ENCODE results near the gene RELL2.

The RELL2 gene

DNA sequence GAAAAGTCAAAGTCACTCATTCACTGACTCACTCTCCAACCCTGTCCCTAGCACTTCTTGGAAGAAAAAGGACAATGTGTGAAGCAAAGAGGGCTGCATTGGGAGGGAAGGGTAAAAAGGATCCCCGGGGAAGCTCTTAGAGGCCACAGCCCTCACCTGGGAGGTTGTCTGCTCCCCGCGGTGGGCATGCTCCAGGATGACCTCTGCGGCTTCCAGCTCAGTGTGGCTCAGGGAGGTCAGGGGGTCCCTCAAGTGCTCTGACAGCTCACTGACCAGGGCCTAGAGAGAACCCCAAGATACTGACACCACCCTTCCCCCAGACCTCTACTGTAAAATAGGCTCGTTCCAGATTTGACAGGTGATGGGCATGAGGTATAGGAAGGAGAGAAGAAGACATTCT, 10.4 kb downstream of the RELL2 start:
- H3K9me3 Mint-ChIP-seq, result no peaks in the 10 kb centered on the region
- no peak overlapping the region for H3K4me3 Mint-ChIP-seq
- H3K27me3 Mint-ChIP-seq, result no peaks in the 10 kb centered on the region
- H3K4me1 Mint-ChIP-seq (ENCODE audit: low read depth in 2 of 2), result peaks cover 39 to 43% of the 10 kb centered on the region in 2 donors
- ATAC-seq (replicated peaks) (no peak), DNase-seq (no peak)
- H3K27ac Mint-ChIP-seq, result peak overlapping the region in 1 of 2 donors; percentile 25
- peaks cover 19% of the 10 kb centered on the region for H3K36me3 Mint-ChIP-seq (ENCODE audit: insufficient read depth)

DNA sequence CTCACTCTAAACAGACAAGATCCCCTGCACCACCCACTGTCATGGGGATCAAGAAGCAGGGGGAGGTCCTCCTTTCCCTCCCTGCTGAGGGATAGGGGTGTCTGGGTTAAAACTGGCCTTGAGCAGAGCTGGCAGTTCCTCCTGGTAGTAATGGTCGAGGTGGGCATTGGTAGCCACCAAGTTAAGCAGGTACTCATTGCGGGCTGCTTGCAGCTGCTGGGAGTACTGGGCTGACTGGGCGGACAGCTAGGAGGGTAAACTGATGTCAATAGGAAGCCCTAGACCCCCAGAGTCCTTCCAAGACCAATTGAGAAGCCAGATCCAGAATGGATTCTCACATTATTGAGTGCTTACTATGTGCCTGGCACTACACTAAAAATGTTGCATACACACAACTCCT, 11.1 kb downstream of the RELL2 start:
- H3K27ac Mint-ChIP-seq, result peak overlapping the region in 1 of 2 donors; percentile 94
- no peaks in the 10 kb centered on the region for H3K27me3 Mint-ChIP-seq
- no peak for DNase-seq
- no peaks in the 10 kb centered on the region for H3K9me3 Mint-ChIP-seq
- no peak overlapping the region for H3K4me3 Mint-ChIP-seq
- H3K36me3 Mint-ChIP-seq (ENCODE audit: insufficient read depth), result peaks cover 19% of the 10 kb centered on the region
- ATAC-seq (replicated peaks), result no peak
- peaks cover 44 to 47% of the 10 kb centered on the region in 2 donors for H3K4me1 Mint-ChIP-seq (ENCODE audit: low read depth in 2 of 2)

DNA sequence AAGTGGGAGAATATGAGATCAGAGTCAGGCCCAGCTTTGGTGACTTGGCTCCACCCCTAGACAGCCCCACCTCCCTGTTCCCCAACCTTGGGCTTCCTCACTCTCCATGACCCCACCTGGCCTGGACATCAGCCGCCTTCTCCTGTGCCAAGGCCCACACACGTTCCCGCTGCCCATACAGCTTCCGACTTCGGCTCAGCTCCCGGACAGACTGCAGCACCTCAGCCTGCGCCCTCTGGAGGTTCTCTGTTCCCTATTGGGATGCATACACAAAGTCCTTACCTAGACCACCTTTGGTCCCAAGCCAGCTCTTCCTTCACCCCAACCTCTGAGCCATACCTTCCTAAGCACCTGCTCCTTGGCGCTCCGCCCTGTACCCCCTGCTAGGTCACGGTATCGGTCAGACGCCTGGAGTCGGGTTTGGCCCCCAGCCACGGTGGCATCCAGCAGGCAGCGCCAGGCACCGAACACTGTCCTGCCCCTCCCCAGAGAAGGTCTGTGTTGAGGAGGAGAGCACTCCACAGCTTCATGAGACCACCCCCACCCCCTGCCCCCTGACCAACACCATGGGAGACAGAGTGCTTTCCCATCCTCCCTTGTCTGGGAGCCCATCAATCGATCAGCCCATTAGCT, 12.4 kb downstream of the RELL2 start:
- H3K27me3 Mint-ChIP-seq, result no peaks in the 10 kb centered on the region
- H3K4me3 Mint-ChIP-seq, result no peak overlapping the region
- peaks cover 44 to 47% of the 10 kb centered on the region in 2 donors for H3K4me1 Mint-ChIP-seq (ENCODE audit: low read depth in 2 of 2)
- ATAC-seq (replicated peaks), result no peak
- no peak for DNase-seq
- peaks cover 10% of the 10 kb centered on the region for H3K36me3 Mint-ChIP-seq (ENCODE audit: insufficient read depth)
- H3K9me3 Mint-ChIP-seq, result no peaks in the 10 kb centered on the region
- H3K27ac Mint-ChIP-seq, result peak overlapping the region in 1 of 2 donors; percentile 94

DNA sequence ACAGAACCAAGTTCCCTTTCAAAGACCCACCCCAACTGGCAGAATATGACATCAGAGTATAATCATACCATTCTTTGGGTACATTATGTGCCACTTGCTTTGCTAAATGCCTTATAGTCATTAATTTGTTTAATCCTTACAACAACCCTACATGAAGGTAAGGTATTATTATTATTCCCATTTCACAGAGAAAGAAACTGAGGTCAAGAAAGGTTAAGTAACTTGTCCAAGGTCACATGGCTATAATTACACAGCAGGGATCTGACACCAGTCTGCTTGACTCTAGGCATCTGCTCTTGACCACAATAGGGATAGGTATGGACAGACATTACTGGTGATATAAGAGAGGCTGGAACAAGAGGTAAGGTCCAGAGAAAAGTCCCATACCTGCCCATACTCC, 13.2 kb downstream of the RELL2 start:
- ATAC-seq (replicated peaks) (no peak), DNase-seq (no peak)
- Mint-ChIP-seq H3K27ac (peak overlapping the region; percentile 94 to 97), H3K27me3 (no peaks in the 10 kb centered on the region), H3K4me3 (peak overlapping the region; percentile 91 to 93), H3K36me3 (ENCODE audit: insufficient read depth) (peaks cover 10% of the 10 kb centered on the region), H3K9me3 (no peaks in the 10 kb centered on the region), H3K4me1 (ENCODE audit: low read depth in 2 of 2) (peaks cover 42 to 43% of the 10 kb centered on the region in 2 donors)

DNA sequence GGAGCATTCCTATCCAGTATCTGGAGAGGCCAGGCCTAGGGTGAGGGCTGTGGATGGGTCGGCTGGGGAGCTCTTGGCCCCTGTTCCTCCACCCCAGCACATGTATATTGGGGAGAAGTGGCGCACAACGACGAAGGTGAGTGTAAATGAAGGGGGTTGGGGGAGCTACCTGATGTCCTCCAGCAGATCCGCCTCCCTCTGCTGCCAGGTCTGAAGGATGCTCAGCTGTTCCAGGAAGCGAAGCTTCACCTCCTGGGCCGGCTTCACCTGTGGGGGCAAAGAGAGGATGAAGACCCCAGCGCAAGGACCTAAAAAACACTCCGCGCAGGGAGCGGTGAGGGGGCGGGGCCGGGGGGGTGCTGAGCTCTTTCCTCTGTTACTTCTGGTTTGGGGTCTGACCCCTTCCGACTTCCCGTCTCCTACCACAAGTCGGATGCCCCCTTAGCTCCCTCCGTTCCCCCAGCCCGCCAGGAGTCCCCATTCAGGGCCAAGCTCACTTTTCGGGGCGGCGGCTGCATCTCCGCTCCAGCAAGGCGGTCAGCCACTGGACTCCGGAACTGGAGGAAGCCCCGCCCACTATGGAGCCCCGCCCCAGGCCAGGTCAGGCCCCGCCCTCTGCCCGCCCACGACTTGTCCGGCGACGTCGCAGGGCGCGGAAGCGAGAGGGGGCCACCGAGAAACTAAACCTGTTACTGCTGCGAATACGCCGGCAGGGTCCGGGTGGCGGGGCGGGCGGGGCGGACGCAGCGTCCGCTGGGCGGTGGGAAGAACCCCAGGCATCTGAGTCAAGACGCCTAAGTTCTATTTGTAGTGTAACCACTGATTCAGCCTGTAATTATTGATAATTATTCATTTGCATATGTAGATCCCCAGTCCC, 14.3 kb downstream of the RELL2 start, which contains the start of gene FCHSD1:
FCHSD1 (minus strand) TSS at position 568 of the 877 bp plus-strand sequence; CDS start at position 518, 50 bp downstream.
- Mint-ChIP-seq H3K27ac (peak within 1 kb of the TSS; percentile 94 to 97), H3K36me3 (ENCODE audit: insufficient read depth) (peaks cover 10% of the 10 kb centered on the region), H3K4me1 (ENCODE audit: low read depth in 2 of 2) (peaks cover 39 to 40% of the 10 kb centered on the region in 2 donors), H3K4me3 (peak within 1 kb of the TSS; percentile 91 to 93), H3K9me3 (no peaks in the 10 kb centered on the region), H3K27me3 (no peaks in the 10 kb centered on the region)
- ATAC-seq (replicated peaks) (peak; percentile 91), DNase-seq (peak; percentile 66 to 79 (median 72))

DNA sequence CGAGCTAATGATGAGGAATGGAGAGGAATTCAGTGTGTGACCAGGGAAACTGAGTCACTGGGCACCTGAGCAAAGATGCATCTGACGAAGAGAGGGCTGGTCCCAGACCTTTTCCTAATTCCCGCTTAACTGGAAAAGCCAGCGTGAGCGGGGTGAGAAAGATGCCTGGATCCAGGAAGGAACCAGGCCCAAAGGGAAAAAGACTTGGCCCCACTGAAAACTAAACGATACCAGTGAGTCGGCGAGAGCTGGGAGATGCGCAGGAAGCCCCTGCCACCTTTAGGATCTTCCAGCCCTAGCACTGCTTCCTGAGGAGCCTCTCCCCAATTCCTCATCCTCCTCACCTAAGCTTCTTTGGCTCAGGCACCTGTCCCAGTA, 14.9 kb downstream of the RELL2 start:
- Mint-ChIP-seq H3K4me1 (ENCODE audit: low read depth in 2 of 2) (peaks cover 34 to 37% of the 10 kb centered on the region in 2 donors), H3K4me3 (peak overlapping the region; percentile 91 to 93), H3K9me3 (no peaks in the 10 kb centered on the region), H3K36me3 (ENCODE audit: insufficient read depth) (peaks cover 8% of the 10 kb centered on the region), H3K27ac (peak overlapping the region; percentile 94 to 97), H3K27me3 (no peaks in the 10 kb centered on the region)
- no peak for ATAC-seq (replicated peaks)
- DNase-seq, result no peak

DNA sequence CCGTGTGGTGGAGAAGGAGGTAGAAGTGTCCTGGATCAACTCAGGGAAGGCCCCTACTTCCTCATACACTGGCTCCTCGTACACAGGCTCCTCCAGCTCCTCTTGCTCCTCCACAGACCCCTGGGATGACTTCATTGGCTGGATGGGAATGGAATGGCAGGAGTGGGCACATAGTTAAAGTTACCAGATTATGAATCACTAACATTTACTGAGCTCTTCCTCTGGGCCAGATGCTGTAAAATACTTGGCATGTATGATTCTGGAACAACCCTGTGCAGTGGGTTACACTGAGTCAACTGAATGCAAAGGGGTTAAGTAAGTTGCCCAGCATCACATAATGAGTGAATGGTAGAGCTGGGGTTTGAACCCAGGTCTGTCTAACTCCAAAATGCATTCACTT, 17.5 kb downstream of the RELL2 start:
- H3K27ac Mint-ChIP-seq, result no peak overlapping the region
- DNase-seq, result no peak
- peaks cover 27 to 30% of the 10 kb centered on the region in 2 donors for H3K4me1 Mint-ChIP-seq (ENCODE audit: low read depth in 2 of 2)
- no peak for ATAC-seq (replicated peaks)
- no peaks in the 10 kb centered on the region for H3K27me3 Mint-ChIP-seq
- H3K4me3 Mint-ChIP-seq, result no peak overlapping the region
- peaks cover 3% of the 10 kb centered on the region for H3K36me3 Mint-ChIP-seq (ENCODE audit: insufficient read depth)
- no peaks in the 10 kb centered on the region for H3K9me3 Mint-ChIP-seq

DNA sequence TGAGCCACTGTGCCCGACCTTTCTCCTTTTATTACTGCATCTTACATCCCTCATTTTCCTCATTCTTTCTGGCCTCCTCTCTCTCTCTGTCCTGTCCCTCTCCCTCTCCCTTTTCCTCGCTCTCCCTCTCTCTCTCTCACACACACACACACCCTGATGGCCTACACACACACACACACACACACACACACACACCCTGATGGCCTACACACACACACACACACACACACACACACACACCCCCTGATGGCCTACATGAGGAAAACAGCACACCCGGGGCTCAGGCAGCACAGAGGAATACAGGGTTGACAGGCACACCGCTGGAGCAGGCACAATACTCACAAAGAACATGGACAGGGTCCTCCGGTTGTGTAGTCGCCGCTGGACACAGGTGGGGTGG, 18.2 kb downstream of the RELL2 start:
- ATAC-seq (replicated peaks), result no peak

DNA sequence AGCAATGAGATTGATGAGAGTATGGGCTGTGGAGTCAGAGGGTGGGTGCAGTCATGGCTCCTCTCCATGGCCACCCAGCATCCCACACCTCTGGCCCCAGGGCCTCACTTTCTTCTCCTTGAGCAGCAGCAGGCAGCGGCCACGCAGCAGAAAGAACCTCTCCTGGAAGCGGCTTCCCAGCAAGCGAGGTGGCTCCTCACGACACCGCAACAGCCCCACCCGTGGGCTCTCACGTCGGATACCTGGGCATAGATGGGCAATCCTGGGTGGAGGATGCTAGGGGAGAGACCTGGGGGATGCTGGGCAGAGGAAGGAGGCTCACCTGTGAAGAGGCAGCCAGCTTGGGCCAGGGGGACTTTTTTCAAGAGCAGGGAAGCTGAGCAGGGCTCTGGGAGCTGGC, 19.6 kb downstream of the RELL2 start:
- H3K36me3 Mint-ChIP-seq (ENCODE audit: insufficient read depth), result peaks cover 3% of the 10 kb centered on the region
- peak overlapping the region in 1 of 2 donors; percentile 53 for H3K27ac Mint-ChIP-seq
- no peak for ATAC-seq (replicated peaks)

More for the DNA sequence above, 18.2 kb downstream of the RELL2 start:
- Mint-ChIP-seq H3K9me3 (no peaks in the 10 kb centered on the region), H3K4me3 (no peak overlapping the region), H3K27me3 (no peaks in the 10 kb centered on the region), H3K4me1 (ENCODE audit: low read depth in 2 of 2) (peaks cover 20 to 25% of the 10 kb centered on the region in 2 donors), H3K36me3 (ENCODE audit: insufficient read depth) (peaks cover 3% of the 10 kb centered on the region), H3K27ac (no peak overlapping the region)
- DNase-seq, result no peak

DNA sequence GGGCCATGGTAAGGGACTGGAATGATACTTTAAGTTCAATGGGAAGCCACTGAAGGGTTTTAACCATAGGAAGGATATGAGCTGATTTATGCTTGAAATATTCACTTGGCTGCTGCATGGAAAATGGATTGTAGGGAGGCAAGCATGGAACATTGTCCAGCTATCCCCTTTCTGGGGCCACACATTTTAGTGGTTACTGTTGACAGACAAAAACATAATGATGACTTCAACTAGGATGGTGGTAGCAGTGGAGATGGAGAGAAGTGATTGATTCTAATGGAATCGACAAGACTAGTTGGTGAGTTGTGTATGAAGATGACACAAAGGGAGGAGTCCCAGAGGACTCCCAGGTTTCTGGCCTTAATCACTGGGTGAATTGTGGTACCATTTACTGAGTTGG, 20.6 kb downstream of the RELL2 start:
- Mint-ChIP-seq H3K27ac (no peak overlapping the region), H3K36me3 (ENCODE audit: insufficient read depth) (peaks cover 6% of the 10 kb centered on the region), H3K4me1 (ENCODE audit: low read depth in 2 of 2) (peaks cover 3% of the 10 kb centered on the region in 2 donors), H3K27me3 (no peaks in the 10 kb centered on the region), H3K4me3 (no peak overlapping the region), H3K9me3 (no peaks in the 10 kb centered on the region)
- DNase-seq, result no peak
- no peak for ATAC-seq (replicated peaks)

More for the DNA sequence above, 19.6 kb downstream of the RELL2 start:
- H3K27me3 Mint-ChIP-seq, result no peaks in the 10 kb centered on the region
- no peak for DNase-seq
- H3K4me1 Mint-ChIP-seq (ENCODE audit: low read depth in 2 of 2), result peaks cover 8 to 12% of the 10 kb centered on the region in 2 donors
- H3K4me3 Mint-ChIP-seq, result no peak overlapping the region
- no peaks in the 10 kb centered on the region for H3K9me3 Mint-ChIP-seq

DNA sequence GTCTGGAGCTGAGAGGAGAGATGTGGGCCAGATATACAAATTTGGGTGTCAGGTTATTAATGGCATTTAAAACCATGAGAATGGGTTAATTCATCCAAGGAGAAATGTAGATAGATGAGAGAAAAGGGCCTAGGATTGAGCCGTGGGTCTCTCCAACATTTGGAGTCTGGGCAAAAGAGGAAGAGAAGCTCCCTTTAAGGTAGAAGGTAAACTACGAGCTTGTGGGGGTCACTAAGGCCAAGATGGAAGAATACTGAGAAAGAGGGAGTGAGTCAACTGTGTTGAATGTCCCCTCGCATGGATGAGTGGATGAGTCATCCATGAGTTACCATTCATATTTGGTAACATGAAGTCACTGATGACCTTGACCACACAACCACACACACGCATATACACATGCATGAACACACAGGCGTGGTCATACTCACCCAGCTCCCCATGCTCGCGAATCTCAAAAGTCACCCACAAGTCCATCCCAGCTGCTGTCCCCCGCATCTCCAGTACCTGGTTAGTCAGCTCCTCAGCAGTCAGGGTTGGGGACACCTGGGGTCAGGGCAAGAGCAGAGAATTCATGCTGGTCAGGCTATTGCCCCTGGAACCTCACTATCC, 21.2 kb downstream of the RELL2 start:
- Mint-ChIP-seq H3K27ac (no peak overlapping the region), H3K4me3 (no peak overlapping the region), H3K9me3 (no peaks in the 10 kb centered on the region), H3K36me3 (ENCODE audit: insufficient read depth) (peaks cover 6% of the 10 kb centered on the region), H3K4me1 (ENCODE audit: low read depth in 2 of 2) (no peaks in the 10 kb centered on the region), H3K27me3 (no peaks in the 10 kb centered on the region)
- ATAC-seq (replicated peaks), result no peak
- DNase-seq, result no peak

DNA sequence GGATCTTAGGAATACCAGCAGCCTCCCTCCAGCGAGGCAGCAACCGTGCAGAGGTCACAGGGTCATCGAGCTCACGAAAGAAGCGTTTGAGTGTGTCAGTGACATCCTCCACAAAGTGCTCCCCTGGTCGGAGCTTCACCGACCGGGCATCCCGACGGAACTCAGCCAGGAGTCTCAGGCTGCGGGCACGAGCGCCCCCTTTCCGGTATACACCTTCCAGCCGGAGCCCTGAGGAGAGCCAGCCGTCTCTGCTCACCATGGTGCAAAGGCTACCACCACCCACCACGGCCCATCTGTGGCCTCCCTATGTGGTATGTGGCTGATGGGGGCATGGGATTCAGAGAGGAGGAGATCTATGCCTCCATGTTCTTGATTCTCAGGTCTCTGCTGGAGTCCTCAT, 25.2 kb downstream of the RELL2 start:
- H3K27me3 Mint-ChIP-seq, result no peaks in the 10 kb centered on the region
- peaks cover 6% of the 10 kb centered on the region for H3K36me3 Mint-ChIP-seq (ENCODE audit: insufficient read depth)
- DNase-seq, result no peak
- H3K4me3 Mint-ChIP-seq, result no peak overlapping the region
- H3K27ac Mint-ChIP-seq, result peak overlapping the region in 1 of 2 donors; percentile 16
- H3K4me1 Mint-ChIP-seq (ENCODE audit: low read depth in 2 of 2), result peaks cover 4 to 5% of the 10 kb centered on the region in 2 donors
- no peak for ATAC-seq (replicated peaks)
- H3K9me3 Mint-ChIP-seq, result no peaks in the 10 kb centered on the region

DNA sequence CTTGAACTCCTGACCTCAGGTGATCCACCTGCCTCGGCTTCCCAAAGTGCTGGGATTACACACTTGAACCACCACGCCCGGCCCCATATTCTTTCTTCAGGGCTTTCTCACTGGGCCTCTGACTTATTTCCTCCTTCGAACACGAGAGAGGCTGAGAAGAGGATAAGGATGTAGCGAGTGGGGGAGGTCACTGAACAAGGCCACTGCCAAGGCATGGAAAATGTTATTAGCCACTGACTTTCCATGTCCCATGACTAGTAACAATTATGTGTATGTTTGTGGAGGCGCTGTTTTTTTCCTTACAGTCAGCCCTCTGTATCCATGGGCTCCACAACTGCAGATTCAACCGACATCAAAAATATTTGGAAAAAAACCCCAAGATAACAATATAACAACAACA, 26.7 kb downstream of the RELL2 start:
- H3K27ac Mint-ChIP-seq, result no peak overlapping the region
- no peaks in the 10 kb centered on the region for H3K9me3 Mint-ChIP-seq

More for the DNA sequence above, 26.7 kb downstream of the RELL2 start:
- no peak overlapping the region for H3K4me3 Mint-ChIP-seq
- H3K36me3 Mint-ChIP-seq (ENCODE audit: insufficient read depth), result peaks cover 6% of the 10 kb centered on the region
- DNase-seq (no peak), ATAC-seq (replicated peaks) (no peak)
- H3K4me1 Mint-ChIP-seq (ENCODE audit: low read depth in 2 of 2), result peaks cover 4 to 5% of the 10 kb centered on the region in 2 donors
- H3K27me3 Mint-ChIP-seq, result no peaks in the 10 kb centered on the region
